ENCODE measurements around the gene TLK1. TPM values are rescaled to one million over a fixed set of nuclear protein-coding genes. Genes with fewer than 3 reads are reported as not detected.
A peak's percentile ranks its signal among the peaks of the same experiment; 100 is the strongest.

TLK1 gene
- total RNA-seq, 1 experiment from 2014 or later, result 101 TPM

DNA sequence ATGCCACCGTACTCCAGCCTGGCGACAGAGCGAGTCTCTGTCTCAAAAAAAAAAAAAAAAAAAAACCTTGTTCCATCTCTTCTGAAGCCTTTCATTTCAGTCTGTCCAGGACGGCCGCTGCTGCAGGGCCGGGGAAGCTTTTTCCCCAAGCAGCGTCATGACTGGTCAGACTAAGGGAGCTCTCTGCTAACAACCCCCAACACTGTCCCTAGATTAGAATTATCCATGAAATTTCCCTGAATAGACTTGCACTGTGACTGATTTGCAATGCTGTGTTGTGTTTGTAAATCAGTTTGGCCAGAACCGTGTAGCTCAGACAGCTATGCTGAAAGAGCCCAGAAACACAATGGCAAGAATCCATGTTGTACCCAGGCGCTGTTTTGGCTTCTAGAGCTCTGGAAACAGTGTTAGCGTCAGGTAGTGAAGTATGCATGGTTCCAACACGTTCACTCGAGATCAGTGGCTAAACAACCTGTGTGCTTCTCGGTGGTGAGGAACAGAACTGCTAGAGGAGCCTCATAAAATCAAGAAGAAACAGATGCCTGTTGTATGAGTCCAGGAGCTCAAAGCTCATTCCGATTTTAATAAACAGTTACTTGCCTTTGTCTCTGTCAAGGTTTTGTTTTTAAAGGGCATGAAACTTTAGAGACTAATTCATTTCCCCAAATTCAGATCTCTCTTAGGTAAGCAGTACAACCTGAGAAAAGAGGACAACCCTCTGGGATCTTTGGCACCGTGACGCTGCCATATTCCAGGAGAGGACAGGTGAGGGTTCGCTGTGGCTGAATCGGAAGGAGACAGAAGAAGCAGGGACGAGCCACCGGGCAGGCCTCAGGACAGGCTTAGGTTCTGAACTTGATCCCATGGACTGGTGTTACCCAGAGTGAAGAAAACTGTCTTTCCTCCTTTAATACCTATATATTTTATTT lies 188.1 kb downstream of the TLK1 start:
- Histone ChIP-seq H3K36me3 (ENCODE audit: low read depth) (0 out of 2 replicates have a peak, but pooled peaks cover 3% of the 10 kb centered on the region), H3K27ac (no peak overlapping the region), H3K9me2 (ENCODE audit: insufficient read depth) (no peaks in the 10 kb centered on the region), H3K79me2 (ENCODE audit: low read depth) (no peaks in the 10 kb centered on the region), H3K4me2 (peak overlapping the region; percentile 83), H3F3A (ENCODE audit: insufficient read depth, low read depth) (peaks cover 36% of the 10 kb centered on the region), H3K4me1 (replicated peaks; ENCODE audit: insufficient read depth) (peaks cover 5% of the 10 kb centered on the region; the same call in 1 of the 2 replicates), H3K4me3 (peak overlapping the region; percentile 70; the same call in 1 of the 2 replicates), H2AFZ (peak overlapping the region; percentile 32; the same call in 1 of the 2 replicates), H3K27me3 (ENCODE audit: insufficient read depth, low read depth) (no peaks in the 10 kb centered on the region), H3K9me3 (ENCODE audit: insufficient read depth, low read depth) (no peaks in the 10 kb centered on the region), H4K20me1 (ENCODE audit: insufficient read depth) (no peaks in the 10 kb centered on the region)
- ChIA-PET POLR2A (ENCODE audit: unreplicated experiment) (no interaction called here), CTCF (interaction anchor here (0.6 to 1.9 kb wide), 4 partner anchors 437 to 1574 kb away, joined by 3 to 5 read pairs (median 4); no protein-coding TSS in a partner anchor)
- TF ChIP-seq, protein P1, sequence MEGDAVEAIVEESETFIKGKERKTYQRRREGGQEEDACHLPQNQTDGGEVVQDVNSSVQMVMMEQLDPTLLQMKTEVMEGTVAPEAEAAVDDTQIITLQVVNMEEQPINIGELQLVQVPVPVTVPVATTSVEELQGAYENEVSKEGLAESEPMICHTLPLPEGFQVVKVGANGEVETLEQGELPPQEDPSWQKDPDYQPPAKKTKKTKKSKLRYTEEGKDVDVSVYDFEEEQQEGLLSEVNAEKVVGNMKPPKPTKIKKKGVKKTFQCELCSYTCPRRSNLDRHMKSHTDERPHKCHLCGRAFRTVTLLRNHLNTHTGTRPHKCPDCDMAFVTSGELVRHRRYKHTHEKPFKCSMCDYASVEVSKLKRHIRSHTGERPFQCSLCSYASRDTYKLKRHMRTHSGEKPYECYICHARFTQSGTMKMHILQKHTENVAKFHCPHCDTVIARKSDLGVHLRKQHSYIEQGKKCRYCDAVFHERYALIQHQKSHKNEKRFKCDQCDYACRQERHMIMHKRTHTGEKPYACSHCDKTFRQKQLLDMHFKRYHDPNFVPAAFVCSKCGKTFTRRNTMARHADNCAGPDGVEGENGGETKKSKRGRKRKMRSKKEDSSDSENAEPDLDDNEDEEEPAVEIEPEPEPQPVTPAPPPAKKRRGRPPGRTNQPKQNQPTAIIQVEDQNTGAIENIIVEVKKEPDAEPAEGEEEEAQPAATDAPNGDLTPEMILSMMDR (conservative IDR thresholded peaks at IDR 0.05), result no peak
- no peak for TF ChIP-seq EZH2 (IDR thresholded peaks at IDR 0.05; ENCODE audit: low read depth)
- BruUV-seq (replicated peaks), result no TSS peak
- DNase-seq, result no peak
- intact Hi-C loops (cut with micrococcal nuclease; ENCODE audit: unreplicated experiment), result loop anchor here (1.0 to 10.0 kb wide), 10 partner anchors 44 to 1132 kb away; partner anchors contain the start of genes CYBRD1, DCAF17, DLX2 and GORASP2

DNA sequence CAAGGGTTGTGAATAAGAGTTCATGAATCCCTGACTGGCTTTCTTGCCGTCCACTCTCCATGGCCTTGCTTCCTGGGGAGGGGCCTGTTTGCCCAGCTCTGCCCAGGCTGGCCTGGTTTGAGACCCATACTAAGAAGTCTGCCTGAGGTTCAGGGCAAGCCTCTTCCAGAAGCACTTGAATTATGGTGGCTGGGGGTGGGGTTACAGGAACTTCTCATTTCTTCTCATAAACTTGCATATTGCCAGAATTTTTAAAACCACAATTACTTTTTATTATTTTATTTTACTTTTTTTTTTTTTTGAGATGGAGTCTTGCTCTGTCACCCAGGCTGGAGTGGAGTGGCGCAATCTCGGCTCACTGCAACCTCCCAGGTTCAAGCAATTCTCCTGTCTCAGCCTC lies 189.6 kb downstream of the TLK1 start:
- H3K36me3 ChIP-seq (ENCODE audit: low read depth), result peaks cover 8% of the 10 kb centered on the region
- peaks cover 5% of the 10 kb centered on the region; the same call in 1 of the 2 replicates for H3K4me1 ChIP-seq (replicated peaks; ENCODE audit: insufficient read depth)
- H3K9me3 ChIP-seq (ENCODE audit: insufficient read depth, low read depth), result no peaks in the 10 kb centered on the region
- no peak overlapping the region for H3K4me3 ChIP-seq
- H3K27ac ChIP-seq, result no peak overlapping the region
- BruUV-seq (replicated peaks), result no TSS peak
- CTCF ChIA-PET, result no interaction called here
- no peak for DNase-seq
- TF ChIP-seq, protein P1 (conservative IDR thresholded peaks at IDR 0.05), result no peak
- TF ChIP-seq EZH2 (IDR thresholded peaks at IDR 0.05; ENCODE audit: low read depth), result no peak
- no peaks in the 10 kb centered on the region for H3K27me3 ChIP-seq (ENCODE audit: insufficient read depth, low read depth)
- H3K79me2 ChIP-seq (ENCODE audit: low read depth), result no peaks in the 10 kb centered on the region
- H3K9me2 ChIP-seq (ENCODE audit: insufficient read depth), result no peaks in the 10 kb centered on the region
- intact Hi-C loops (cut with micrococcal nuclease; ENCODE audit: unreplicated experiment), result loop anchor here (5.0 to 10.0 kb wide), 4 partner anchors 276 to 1134 kb away; partner anchors contain the start of gene DLX2
- H3K4me2 ChIP-seq, result no peak overlapping the region
- no peak overlapping the region for H2AFZ ChIP-seq
- no peaks in the 10 kb centered on the region for H4K20me1 ChIP-seq (ENCODE audit: insufficient read depth)
- H3F3A ChIP-seq (ENCODE audit: insufficient read depth, low read depth), result peaks cover 48% of the 10 kb centered on the region
- POLR2A ChIA-PET (ENCODE audit: unreplicated experiment), result no interaction called here

DNA sequence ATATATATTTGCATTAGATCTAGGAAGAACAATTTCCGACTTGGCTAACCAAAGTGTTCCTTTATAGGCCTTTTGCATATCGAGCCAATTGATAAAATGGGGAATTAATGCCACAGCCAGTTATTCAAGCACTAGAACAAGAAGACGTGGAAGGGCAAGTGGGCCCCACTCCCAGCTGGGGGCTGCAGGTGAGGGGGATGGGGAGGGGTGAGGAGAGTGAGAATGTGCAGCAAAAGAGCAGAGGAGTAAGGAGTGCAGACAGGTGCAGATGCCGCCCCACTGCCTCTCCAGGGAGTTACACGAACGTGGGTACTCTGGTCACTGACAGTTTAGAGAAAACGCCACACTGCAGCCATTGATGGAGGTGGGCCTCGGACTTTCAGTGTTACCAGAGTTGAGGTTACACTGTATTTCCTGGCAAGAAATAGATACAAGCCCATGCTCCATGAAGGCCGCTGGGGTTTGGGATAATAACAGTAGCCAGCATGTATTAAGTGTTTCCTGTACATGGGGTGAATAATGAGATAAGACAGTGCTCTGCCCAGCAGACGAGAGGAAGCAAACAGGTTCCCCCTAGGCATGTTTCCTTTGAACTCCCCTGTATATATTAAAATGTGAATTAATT lies 190.7 kb downstream of the TLK1 start:
- Histone ChIP-seq H3K4me3 (no peak overlapping the region), H3K79me2 (ENCODE audit: low read depth) (no peaks in the 10 kb centered on the region), H3K27me3 (ENCODE audit: insufficient read depth, low read depth) (no peaks in the 10 kb centered on the region), H4K20me1 (ENCODE audit: insufficient read depth) (no peaks in the 10 kb centered on the region), H3K9me2 (ENCODE audit: insufficient read depth) (no peaks in the 10 kb centered on the region), H3K4me2 (no peak overlapping the region), H2AFZ (no peak overlapping the region), H3K9me3 (ENCODE audit: insufficient read depth, low read depth) (no peaks in the 10 kb centered on the region), H3K27ac (no peak overlapping the region), H3F3A (ENCODE audit: insufficient read depth, low read depth) (peaks cover 47% of the 10 kb centered on the region), H3K36me3 (ENCODE audit: low read depth) (peaks cover 12% of the 10 kb centered on the region), H3K4me1 (replicated peaks; ENCODE audit: insufficient read depth) (peaks cover 5% of the 10 kb centered on the region; the same call in 1 of the 2 replicates)
- DNase-seq, result no peak
- POLR2A ChIA-PET (ENCODE audit: unreplicated experiment), result no interaction called here
- no TSS peak for BruUV-seq (replicated peaks)
- CTCF ChIA-PET, result no interaction called here
- intact Hi-C loops (cut with micrococcal nuclease; ENCODE audit: unreplicated experiment), result loop anchor here (5.0 to 10.0 kb wide), 4 partner anchors 277 to 1135 kb away; partner anchors contain the start of gene DLX2
- TF ChIP-seq, protein P1 (conservative IDR thresholded peaks at IDR 0.05), result no peak
- no peak for TF ChIP-seq EZH2 (IDR thresholded peaks at IDR 0.05; ENCODE audit: low read depth)

All from PC-9 (cell line).